Sigmoid colon (tissue), 7 donors: Measurements from ENCODE around the gene CIC. TPM values are rescaled to one million over a fixed set of nuclear protein-coding genes. Genes with fewer than 3 reads are reported as not detected.

Experiments used
- DNase-seq: peaks from one replicate; pipeline ENCODE4 v3.0.0-alpha.2; 2019
- H3K27ac ChIP-seq, 4 donors: fragments of 200-600 bp; sonication (generic); one replicate each; pipeline ENCODE4 v1.5.1; 2016 to 2019; ENCODE audit warnings: mild to moderate bottlenecking in 1 of 4
- H3K27me3 ChIP-seq, 3 donors: fragments of 200-600 bp; sonication (generic); one replicate each; pipeline ENCODE4 v1.5.1; 2019; ENCODE audit warnings: mild to moderate bottlenecking in 1 of 3
- H3K36me3 ChIP-seq, 4 donors: fragments of 200-600 bp; sonication (generic); one replicate each; pipeline ENCODE4 v1.5.1; 2016 to 2019
- H3K4me1 ChIP-seq, 4 donors: fragments of 200-600 bp; sonication (generic); one replicate each; pipeline ENCODE4 v1.5.1; 2017 to 2019
- H3K4me3 ChIP-seq, 4 donors: fragments of 200-600 bp; sonication (generic); one replicate each; pipeline ENCODE4 v1.5.1; 2017 to 2019; ENCODE audit warnings: mild to moderate bottlenecking in 2 of 4, moderate library complexity in 1 of 4
- H3K9me3 ChIP-seq, 4 donors: fragments of 200-600 bp in 3 of 4; sonication (generic) in 3 of 4; one replicate each; pipeline versions ENCODE4 v1.5.1 to v1.6.1; 2013 to 2019
- EP300 ChIP-seq, 4 donors: sonication (generic); formaldehyde crosslinking; IDR thresholded peaks; one replicate each; pipeline ENCODE4 v1.6.1; 2017; ENCODE audit warnings: antibody characterized with exemption in 4 of 4
- POLR2A ChIP-seq, 2 donors: fragments of 450-650 bp; IDR thresholded peaks; one replicate each; pipeline ENCODE4 v1.6.1; 2016; ENCODE audit warnings: antibody characterized with exemption in 2 of 2, mild to moderate bottlenecking in 2 of 2, moderate library complexity in 2 of 2
- POLR2AphosphoS5 ChIP-seq, 4 donors: sonication (generic); formaldehyde crosslinking; IDR thresholded peaks; one replicate each; pipeline ENCODE4 v1.6.1; 2017; ENCODE audit warnings: antibody characterized with exemption in 4 of 4
- WGBS, 2 donors: extraction: QIAGEN DNeasy Blood & Tissue Kit; methylation state at CpG; one replicate each; pipeline ENCODE4 v1.1.7; 2013; 5-methylcytosine and 5-hydroxymethylcytosine counted together
- intact Hi-C: fragments of 100-400 bp; cut with DNase I; formaldehyde crosslinking; loops from one replicate; pipeline ENCODE4 v1.15.1; 2023
- polyA plus RNA-seq, 3 donors: library from polyadenylated mRNA; stranded (reverse); fragments of 200-250 nt; gene quantifications; one replicate each; pipeline ENCODE4 v1.2.3, GENCODE V29; 2013
- total RNA-seq, 4 donors: library from RNA; depleted of rRNA; stranded (reverse); fragments of >200 nt; gene quantifications; one replicate each; pipeline ENCODE4 v1.1.0, GENCODE V29; 2016
- TF ChIP-seq, protein P1 (sequence below), 4 experiments: fragments of 450-650 bp in 3 of 4; fragments of 200-600 bp in 1 of 4; IDR thresholded peaks; one replicate each; pipeline ENCODE4 v1.5.1; 2016 to 2019; ENCODE audit warnings: antibody characterized with exemption in 4 of 4, mild to moderate bottlenecking in 3 of 4, moderate library complexity in 2 of 4
- donor health status: healthy with polysubstance abuse.
- donor health status: Bipolar disorder and iron deficiency.
- donor health status: healthy.

CIC gene
- total and polyA plus RNA-seq, 7 donors: 8.4 to 42.1 (median 20.0) TPM

DNA sequence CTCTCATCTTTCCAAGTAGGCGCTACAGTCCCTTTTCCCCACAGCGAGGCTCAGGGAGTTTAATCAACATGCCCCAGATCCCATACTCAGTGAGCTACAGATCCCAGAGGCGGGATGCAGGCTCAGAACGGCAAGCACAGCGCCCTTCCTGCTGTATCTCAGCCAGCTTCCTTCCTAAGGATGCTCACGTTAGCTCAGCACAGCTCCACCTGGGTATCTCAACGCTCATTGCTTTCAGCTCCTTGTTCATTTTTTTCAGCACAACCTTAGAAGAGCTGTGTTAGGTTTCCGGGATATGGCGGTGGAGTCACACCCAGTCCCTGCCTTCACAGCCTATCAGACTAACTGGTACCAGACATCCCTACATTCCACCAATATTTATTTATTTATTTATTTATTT lies 53.3 kb downstream of the CIC start:
- no peak for TF ChIP-seq POLR2A (IDR thresholded peaks at IDR 0.05)
- TF ChIP-seq, protein P1, sequence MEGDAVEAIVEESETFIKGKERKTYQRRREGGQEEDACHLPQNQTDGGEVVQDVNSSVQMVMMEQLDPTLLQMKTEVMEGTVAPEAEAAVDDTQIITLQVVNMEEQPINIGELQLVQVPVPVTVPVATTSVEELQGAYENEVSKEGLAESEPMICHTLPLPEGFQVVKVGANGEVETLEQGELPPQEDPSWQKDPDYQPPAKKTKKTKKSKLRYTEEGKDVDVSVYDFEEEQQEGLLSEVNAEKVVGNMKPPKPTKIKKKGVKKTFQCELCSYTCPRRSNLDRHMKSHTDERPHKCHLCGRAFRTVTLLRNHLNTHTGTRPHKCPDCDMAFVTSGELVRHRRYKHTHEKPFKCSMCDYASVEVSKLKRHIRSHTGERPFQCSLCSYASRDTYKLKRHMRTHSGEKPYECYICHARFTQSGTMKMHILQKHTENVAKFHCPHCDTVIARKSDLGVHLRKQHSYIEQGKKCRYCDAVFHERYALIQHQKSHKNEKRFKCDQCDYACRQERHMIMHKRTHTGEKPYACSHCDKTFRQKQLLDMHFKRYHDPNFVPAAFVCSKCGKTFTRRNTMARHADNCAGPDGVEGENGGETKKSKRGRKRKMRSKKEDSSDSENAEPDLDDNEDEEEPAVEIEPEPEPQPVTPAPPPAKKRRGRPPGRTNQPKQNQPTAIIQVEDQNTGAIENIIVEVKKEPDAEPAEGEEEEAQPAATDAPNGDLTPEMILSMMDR (IDR thresholded peaks at IDR 0.05): no peak
- no peak for TF ChIP-seq EP300 (IDR thresholded peaks at IDR 0.05)
- TF ChIP-seq POLR2AphosphoS5 (IDR thresholded peaks at IDR 0.05): no peak
- Histone ChIP-seq H3K27me3 (peaks cover 17 to 29% (median 18%) of the 10 kb centered on the region in 3 donors), H3K9me3 (no peaks in the 10 kb centered on the region), H3K4me1 (peaks cover 0 to 31% (median 29%) of the 10 kb centered on the region in 4 donors), H3K4me3 (no peak overlapping the region), H3K36me3 (no peaks in the 10 kb centered on the region), H3K27ac (no peak overlapping the region)
- DNase-seq: no peak
- intact Hi-C loops: no loop called here
- 59 to 77% methylated on average over 9 of the region's 9 CpGs for WGBS, 2 donors

DNA sequence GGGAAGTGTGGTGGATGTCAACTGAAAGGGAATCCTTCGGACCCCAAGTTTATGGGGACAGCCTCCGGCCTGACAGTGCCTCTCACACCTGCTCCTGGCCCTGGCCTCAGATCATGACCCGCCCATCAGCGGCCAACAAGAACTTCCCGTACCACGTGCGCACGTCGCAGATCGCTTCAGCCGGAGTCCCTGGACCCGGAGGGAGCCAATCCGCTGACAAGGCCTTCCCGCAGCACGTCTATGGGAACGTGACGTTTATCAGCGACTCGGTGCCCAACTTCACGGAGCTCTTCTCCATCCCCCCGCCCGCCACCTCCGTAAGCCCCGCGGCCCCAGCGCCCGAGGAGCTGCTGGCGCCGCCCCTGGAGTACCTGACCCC lies 54.4 kb downstream of the CIC start:
- Histone ChIP-seq H3K9me3 (no peaks in the 10 kb centered on the region), H3K4me1 (peaks cover 0 to 40% (median 37%) of the 10 kb centered on the region in 4 donors), H3K36me3 (no peaks in the 10 kb centered on the region), H3K27ac (no peak overlapping the region), H3K4me3 (no peak overlapping the region), H3K27me3 (peaks cover 17 to 29% (median 18%) of the 10 kb centered on the region in 3 donors)
- TF ChIP-seq POLR2A (IDR thresholded peaks at IDR 0.05) (no peak), EP300 (IDR thresholded peaks at IDR 0.05) (no peak), POLR2AphosphoS5 (IDR thresholded peaks at IDR 0.05) (no peak)
- TF ChIP-seq, protein P1 (IDR thresholded peaks at IDR 0.05): no peak
- DNase-seq: no peak
- intact Hi-C loops: no loop called here
- 13 to 22% methylated on average over 29 of the region's 29 CpGs for WGBS, 2 donors

DNA sequence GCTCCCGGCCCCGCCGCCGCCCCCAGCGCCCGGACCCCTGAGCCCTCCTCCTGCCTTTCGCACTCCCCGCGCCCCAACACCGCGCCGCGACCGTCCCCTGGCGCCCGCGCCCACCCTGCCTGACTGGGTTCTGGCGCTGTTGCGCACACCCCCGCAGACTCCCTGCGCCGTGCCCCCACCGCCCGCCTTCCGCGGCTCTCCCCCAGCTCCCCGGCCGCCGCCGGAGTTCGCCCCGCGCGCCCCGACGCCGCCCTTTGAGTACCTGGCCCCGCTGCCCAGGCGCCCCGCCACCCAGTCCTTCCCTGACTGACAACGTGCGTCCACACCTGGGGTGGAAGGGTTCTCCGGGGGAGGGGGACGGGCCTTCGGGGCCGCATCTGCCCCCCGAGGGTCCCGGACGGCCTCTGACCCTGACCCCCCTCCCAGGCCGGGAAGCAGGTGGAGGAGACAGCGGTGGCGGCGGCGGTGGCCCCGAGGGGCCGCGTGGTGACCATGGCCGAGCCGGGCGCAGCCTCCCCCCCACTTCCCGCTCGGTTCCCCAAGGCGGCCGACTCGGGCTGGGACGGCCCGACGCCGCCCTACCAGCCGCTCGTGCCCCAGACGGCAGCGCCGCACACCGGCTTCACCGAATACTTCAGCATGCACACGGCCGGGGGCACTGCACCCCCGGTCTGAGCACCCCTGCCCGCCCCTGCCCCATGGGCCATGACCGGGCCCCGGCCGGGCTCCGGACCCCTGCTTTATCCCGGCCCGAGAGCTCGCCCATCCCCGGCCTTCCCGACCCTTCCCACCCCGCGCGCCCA lies 55.0 kb downstream of the CIC start:
- Histone ChIP-seq H3K4me1 (peaks cover 0 to 40% (median 37%) of the 10 kb centered on the region in 4 donors), H3K9me3 (no peaks in the 10 kb centered on the region), H3K4me3 (peak overlapping the region; percentile 0 to 94 (median 70)), H3K27me3 (peaks cover 17 to 29% (median 18%) of the 10 kb centered on the region in 3 donors), H3K27ac (no peak overlapping the region), H3K36me3 (no peaks in the 10 kb centered on the region)
- no peak for TF ChIP-seq POLR2AphosphoS5 (IDR thresholded peaks at IDR 0.05)
- no peak for TF ChIP-seq POLR2A (IDR thresholded peaks at IDR 0.05)
- TF ChIP-seq, protein P1 (IDR thresholded peaks at IDR 0.05): no peak
- TF ChIP-seq EP300 (IDR thresholded peaks at IDR 0.05): no peak
- DNase-seq: no peak
- intact Hi-C loops: no loop called here
- 4 to 6% methylated on average over 92 of the region's 92 CpGs for WGBS, 2 donors

DNA sequence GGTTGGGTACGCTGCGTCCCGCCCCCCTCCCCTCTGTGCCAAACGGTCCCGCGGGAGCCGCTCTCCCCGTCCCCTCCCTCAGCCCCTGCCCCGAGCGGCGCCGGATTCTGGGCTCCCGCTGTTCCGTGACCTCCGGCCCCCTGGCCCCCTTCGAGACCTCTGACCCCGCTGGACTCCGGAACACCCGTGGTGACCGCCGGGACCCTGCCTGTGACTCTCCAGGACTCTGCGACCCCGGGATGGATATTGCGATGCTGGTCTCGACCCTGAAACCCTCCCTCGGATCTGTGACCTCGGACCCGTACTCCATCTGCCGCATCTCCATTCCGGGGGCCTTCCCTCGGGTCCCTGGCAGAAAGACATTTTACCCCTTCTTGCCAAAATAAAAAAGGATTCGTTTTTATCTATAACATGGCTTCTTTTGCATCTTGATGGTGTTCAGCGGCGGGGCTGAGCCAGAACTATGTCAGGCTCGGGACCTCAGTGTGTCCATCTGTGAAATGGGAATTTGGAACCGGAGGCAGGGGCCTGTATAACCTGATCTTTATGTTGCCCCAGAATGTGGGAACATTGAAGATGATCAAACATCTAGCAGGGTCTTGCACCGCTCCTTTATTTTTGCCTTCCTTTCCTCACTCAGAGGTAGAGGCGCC lies 55.7 kb downstream of the CIC start:
- Histone ChIP-seq H3K36me3 (no peaks in the 10 kb centered on the region), H3K27ac (peak overlapping the region in 2 of 4 donors; percentile 76 to 80), H3K27me3 (peaks cover 17 to 29% (median 18%) of the 10 kb centered on the region in 3 donors), H3K9me3 (no peaks in the 10 kb centered on the region), H3K4me1 (peaks cover 0 to 40% (median 37%) of the 10 kb centered on the region in 4 donors), H3K4me3 (peak overlapping the region; percentile 0 to 94 (median 70))
- TF ChIP-seq POLR2AphosphoS5 (IDR thresholded peaks at IDR 0.05) (no peak), EP300 (IDR thresholded peaks at IDR 0.05) (no peak), POLR2A (IDR thresholded peaks at IDR 0.05) (no peak)
- TF ChIP-seq, protein P1 (IDR thresholded peaks at IDR 0.05): peak in 3 of 4 experiments; percentile 76 to 86 (median 86)
- intact Hi-C loops: loop anchor here (5.0 kb wide), 2 partner anchors 73 to 192 kb away; partner anchors contain the start of gene POU2F2
- 3 to 4% methylated on average over 38 of the region's 38 CpGs for WGBS, 2 donors
- no peak for DNase-seq
